SK-MEL-5 (cell line): ENCODE results near the gene RPE65. TPM values are rescaled to one million over a fixed set of nuclear protein-coding genes. Genes with fewer than 3 reads are reported as not detected.
"Not testable (repeated sequence)": the region's sequence is repeated elsewhere in the genome, so short reads cannot be mapped to it uniquely, and the experiment has no call there.

Experiments used
- DNase-seq: peaks from one replicate; pipeline ENCODE4 v3.0.0-alpha.2; 2016; ENCODE audit warnings: low read depth, low spot score
- in situ Hi-C: cut with HindIII; loops from 2 replicates; pipeline ENCODE4 v1.10.0; 2016; ENCODE audit warnings: low sequenced_read_pairs, high pct_unique_total_duplicates, low pct_unique_long_range_greater_than_20kb
- polyA plus RNA-seq, 2 experiments: library from polyadenylated mRNA; depleted of rRNA; stranded (reverse); fragments of >200 nt; gene quantifications; 2 replicates each; pipeline ENCODE4 v1.2.3, GENCODE V29; 2015
- total RNA-seq: library from RNA; depleted of rRNA; stranded (reverse); fragments of >200 nt; shearing (Covaris generic); gene quantifications from 2 replicates; pipeline ENCODE4 v1.2.3, GENCODE V29; 2014; rRNA removed

Gene RPE65
- not detected in 2 replicates for total RNA-seq
- polyA plus RNA-seq (2015; cell fraction: cytosol; rRNA removed): not detected in 2 replicates
- polyA plus RNA-seq (2015; cell fraction: nucleus; rRNA removed): not detected in 2 replicates

DNA sequence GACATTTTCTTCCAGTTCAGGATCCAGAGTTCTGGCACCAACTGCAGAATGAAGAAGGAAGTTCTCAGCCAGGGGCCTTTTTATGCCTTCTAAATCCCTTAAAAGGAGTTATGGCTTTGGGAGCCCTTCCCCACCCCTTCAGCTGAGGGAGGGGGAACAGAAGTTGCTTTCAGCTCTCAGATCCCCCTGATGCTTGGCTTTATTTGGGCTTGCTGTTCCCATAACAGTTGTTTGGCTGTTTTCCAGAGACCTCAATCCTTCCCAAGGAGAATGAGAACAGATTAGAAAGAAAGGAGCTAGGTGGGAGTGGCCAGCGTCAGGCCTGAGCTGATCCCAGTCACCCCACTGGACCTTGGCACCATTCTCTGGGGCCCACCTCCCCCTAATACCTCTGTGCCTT is at the start of gene RPE65:
Gene RPE65, minus strand, starts transcription at position 54 of the 400 bp plus-strand sequence. Its CDS starts 49 bp downstream, at position 5.
- DNase-seq: no peak

DNA sequence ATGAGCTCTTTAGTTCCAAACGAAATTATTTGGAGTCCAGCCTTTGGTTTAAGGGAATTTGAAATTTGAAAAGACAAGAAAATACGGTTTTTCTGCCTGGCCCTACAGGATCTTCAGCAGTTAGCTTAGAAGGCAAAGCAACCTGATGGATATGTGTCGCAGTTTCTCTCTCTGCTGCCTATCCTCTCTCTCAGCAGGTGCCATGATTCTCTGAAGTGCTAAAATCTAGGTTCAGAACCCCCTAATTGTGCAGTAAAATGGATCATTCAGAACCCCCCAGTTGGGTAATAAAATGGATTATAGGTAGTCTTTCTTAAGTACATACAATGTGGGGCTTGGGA is 47.6 kb upstream of the RPE65 start:
- in situ Hi-C loops: no loop called here
- no peak for DNase-seq

More for the DNA sequence above, at the start of gene RPE65:
- in situ Hi-C loops: no loop called here

DNA sequence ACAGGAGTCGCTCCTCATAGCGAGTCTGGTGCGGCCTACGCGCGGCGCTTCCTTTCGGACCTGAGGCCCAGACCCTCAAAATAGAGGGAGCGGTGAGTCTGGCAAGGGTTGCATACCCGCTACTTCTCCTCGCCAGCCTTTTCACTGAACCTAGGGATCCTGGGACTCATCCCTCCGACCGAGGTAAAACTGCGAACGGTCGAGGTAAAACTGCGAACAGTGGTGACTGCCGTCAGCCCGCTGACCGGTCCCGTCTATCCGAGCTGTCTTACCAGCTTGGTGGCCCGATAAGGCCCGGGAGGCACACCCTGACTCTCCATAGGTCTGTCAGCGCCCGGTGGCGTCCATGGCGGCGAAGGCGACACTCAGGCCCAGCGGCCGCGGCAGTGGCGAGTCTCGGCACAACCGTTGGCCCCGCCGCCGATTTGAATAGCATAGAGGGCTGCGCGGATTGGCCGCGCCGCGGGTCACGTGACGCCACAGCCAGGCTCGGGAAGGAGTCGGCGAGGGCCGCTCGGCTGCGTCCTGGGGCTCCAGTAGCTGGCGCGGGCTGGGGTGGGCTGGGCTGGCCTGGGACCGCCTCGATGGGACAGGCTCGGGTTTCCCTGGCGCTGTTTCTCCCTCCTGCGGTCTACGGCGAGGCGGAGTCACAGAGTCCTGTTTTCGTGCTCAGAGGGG is 47.1 kb upstream of the RPE65 start, which contains the start of gene DEPDC1:
Gene DEPDC1, minus strand, starts transcription at position 403 of the 678 bp plus-strand sequence. Its CDS starts 83 bp downstream, at position 320.
- in situ Hi-C loops: no loop called here
- peak; percentile 90 for DNase-seq

DNA sequence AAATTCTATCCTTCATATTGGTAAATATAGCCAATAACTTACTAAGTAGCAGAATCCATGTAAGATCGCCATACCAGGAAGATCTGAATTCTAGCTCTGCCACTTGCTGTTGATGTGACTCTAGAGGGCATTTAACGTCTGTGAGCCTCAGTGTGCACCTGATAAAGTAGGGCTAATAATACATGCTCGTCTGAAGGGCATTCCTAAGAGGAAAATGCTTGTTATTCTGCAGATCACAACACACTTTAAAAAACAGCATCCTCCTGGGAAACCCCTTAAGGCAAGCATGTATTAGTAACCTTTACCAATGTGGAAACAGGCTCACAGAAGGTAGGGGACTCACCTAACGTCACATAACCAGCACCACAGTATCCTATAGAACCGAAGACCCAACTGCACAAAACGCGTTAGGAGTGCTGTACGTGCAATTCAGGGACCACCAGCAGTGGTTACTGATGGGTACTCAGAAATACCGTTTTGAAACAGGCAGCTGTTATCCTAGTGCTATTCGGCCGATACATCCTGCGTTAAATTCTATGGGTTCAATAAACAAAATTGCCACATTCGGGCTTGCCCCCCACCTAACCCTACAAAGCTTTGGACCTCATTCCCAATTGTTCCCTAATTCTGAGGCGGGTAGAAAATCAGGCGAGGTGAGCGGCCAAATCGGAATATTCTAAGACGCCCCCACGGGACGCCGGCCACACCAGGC is 46.4 kb upstream of the RPE65 start:
- peak; percentile 7 for DNase-seq
- in situ Hi-C loops: no loop called here

DNA sequence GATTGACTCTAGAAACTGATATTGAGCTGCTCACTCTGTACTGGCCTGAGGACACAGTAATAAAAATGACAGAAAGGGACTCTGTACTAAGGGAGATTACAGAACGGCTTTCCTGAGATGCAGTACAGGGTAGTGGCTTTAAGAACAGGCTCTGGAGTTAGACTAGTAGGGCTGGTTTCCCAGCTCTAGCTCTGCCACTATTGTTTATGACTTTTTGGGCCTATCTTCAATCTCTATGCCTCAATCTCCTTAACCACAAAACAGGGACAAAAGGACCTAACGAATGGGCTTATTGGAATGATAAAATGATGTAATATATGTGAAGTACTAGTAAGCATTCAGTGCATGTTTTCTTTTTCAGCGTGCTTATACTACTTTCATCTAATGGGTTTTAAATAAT is 45.8 kb upstream of the RPE65 start:
- in situ Hi-C loops: no loop called here
- DNase-seq: no peak

DNA sequence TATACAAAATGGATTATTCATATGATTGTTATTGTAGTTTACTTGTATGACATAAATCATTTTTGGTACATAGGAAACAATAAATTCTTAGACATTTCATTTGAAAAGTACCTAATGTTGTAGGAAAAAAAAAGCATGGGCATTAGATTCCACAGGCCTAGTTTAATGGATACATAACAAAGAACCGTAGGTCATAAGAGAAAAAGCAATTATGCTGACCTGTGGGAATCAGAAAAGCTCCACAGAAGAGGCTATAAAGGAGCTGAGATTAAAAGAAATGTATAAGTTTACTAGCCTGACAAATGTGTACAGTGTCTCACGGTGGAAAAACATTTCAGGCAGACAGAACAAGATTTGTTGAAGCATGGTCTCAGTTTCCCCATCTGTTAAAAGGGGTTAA is 43.4 kb upstream of the RPE65 start:
- in situ Hi-C loops: no loop called here
- DNase-seq: no peak

DNA sequence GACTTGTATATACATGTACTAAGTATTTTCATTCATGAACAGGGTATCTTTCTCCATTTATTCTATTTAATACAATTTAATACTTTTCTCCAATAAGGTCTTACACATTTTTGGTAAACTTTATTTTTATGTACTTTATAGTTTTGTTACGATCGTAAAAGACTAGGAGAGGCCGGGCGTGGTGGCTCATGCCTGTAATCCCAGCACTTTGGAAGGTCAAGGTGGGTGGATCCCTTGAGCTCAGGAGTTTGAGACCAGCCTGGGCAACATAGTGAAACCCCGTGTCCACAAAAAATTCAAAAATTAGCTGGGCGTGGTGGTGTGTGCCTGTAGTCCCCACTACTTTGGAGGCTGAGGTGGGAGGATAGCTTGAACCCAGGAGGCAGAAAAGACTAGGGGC is 42.5 kb upstream of the RPE65 start:
- DNase-seq, in situ Hi-C loops: not testable (repeated sequence)

DNA sequence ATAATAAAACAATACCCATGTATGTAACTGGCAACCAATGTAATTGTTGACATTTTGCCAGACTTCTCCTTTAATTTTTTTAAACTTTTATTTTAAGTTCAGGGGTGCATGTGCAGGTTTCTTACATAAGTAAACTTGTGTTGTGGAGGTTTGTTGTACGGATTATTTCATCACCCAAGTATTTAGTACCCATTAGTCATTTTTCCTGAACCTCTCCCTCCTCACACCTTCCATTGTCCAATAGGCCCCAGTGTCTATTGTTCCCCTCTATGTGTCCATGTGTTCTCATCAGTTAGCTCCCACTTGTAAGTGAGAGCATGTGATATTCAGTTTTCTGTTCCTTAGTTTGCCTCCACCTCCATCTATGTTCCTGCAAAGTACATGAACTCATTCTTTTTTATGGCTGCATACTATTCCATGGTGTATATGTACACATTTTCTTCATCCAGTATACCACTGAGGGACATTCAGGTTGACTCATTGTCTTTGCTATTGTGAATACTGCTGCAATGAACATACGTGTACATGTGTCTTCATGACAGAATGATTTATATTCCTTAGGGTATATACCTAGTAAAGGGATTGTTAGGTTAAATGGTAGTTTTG is 40.4 kb upstream of the RPE65 start:
- no peak for DNase-seq
- in situ Hi-C loops: no loop called here

DNA sequence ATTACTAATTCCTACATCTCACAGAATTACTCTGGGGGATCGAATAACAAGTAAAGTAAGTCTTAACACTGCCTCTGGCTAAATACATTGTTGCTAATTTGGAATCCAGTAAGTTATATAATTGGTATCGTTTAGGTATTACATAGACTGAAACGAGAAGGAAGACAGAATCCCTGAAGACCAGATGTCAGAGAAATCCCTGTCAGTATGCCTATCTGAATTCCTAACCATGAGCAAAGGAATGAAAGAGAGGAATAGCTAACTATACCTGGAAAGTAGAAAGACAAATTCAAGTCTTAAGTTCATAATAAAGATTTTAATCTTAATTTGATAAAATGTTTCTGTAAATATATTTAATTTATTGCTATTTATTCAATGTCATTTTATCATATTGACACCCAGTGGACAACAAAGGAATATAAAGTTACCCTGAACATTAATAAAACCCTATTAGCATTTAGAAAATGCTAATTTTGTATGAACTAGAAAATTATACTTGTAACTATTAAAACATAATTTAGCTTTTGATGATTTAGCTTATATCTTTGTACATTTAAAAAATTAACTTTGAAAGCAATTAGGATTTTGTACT is 35.8 kb upstream of the RPE65 start:
- in situ Hi-C loops: no loop called here
- no peak for DNase-seq

DNA sequence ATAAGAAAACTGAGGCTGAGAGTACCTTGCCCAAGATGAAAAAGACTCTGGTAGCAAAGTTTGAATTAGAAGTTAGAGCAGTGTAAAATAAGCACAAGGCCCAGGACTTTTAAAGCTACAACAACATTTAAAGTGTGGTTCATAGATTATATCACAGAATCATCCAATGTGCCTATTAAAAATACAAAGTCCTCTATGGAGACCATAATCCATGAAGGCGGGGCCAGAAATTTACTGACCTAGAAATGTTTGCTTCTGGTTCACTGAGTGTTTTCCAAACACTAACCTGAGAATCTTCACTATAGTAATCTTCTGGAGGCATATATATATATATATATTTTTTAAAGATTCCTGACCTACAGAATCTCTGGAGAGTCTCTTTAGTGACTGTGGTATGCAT is 34.9 kb upstream of the RPE65 start:
- DNase-seq: no peak
- in situ Hi-C loops: no loop called here

DNA sequence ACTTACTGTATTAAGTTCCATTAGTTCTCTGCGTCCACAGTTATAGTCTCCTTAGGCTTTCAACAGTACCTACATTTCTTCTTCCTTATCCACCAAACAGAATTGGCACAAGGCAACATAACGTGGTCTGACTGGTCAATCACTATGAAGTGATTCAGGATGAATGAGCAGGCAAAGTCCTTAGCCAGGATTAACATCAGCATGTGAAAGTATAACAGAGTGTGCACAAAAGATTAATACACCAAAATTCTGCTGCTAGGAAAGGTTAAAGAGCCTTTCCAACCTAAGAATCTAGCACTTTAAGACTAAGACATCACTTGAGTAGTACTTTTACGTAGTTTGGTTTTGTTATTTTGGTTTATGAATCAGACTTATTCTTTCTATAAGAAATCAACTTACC is 31.3 kb upstream of the RPE65 start:
- no peak for DNase-seq
- in situ Hi-C loops: no loop called here

DNA sequence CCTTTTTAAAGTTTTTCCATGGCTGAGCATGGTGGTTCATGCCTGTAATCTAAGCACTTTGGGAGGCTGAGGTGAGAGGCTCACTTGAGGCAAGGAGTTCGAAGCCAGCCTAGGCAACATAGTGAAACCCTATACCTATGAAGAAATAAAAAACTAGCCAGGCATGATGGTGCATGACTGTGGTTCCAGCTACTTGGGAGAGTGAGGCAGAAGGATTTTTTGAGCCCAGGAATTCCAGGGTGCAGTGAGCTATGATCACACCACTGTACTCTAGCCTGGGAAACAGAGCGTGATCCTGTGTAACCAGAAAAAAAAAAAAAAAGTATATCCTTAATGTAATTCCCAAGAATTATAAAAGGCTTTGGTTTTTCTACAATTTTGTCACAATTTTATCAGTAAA is 29.7 kb upstream of the RPE65 start:
- in situ Hi-C loops: no loop called here
- DNase-seq: no peak

DNA sequence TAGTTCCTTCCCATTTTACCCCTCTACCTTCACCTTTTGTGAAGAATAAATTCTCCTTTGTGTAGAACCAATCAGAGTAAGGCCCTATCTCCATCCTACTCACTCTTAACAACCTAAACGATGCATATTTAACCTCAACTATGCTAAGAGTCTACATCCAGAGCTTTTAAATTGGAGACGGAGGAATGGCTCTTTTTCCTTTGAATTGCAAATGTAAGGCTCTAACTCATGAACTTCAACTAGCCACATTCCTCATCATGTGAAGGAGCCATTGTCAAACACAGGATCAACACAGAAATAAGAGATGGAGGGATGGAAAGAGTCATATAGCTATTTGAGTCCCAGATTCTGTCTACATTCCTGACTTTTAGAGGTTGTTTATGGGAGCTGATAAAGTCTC is 28.9 kb upstream of the RPE65 start:
- no peak for DNase-seq
- in situ Hi-C loops: no loop called here

DNA sequence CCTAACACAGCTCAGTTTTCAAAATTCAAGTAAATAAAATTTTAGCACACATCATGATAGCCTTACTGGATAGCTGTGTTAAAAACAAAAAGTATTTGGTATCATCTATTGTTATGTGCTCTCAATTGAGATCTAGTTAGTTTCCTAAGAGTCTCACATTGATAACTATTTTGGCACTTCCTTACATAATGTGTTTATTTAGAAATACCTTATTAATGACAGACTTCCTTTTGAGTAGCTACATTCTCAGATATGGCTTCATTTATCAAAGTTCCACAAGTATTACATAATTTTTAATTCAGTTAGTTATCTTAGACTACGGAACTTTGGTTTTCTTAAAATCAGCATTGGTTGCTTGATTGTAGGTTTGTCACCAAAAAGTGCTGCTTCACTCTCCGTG is 26.9 kb upstream of the RPE65 start:
- in situ Hi-C loops, DNase-seq: not testable (repeated sequence)

DNA sequence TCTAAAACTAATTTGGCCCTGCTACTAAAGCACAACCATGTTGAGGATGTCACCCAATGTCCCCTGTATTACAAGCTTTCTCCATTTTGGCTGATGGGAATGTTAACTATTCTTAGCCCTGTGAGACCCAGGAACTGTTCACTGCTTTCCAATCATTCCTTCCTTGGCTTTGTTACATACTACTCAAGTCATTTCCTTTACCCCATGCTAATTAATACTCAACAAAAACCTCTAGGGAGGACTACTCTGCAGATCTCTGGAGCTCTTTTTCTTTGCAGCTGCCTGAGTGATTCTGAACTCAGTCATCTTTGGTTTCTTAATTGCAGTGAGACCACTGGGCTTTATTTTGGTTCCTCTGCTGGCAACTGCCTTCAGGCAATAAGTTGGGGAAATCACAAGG is 23.3 kb upstream of the RPE65 start:
- in situ Hi-C loops: no loop called here
- DNase-seq: no peak

DNA sequence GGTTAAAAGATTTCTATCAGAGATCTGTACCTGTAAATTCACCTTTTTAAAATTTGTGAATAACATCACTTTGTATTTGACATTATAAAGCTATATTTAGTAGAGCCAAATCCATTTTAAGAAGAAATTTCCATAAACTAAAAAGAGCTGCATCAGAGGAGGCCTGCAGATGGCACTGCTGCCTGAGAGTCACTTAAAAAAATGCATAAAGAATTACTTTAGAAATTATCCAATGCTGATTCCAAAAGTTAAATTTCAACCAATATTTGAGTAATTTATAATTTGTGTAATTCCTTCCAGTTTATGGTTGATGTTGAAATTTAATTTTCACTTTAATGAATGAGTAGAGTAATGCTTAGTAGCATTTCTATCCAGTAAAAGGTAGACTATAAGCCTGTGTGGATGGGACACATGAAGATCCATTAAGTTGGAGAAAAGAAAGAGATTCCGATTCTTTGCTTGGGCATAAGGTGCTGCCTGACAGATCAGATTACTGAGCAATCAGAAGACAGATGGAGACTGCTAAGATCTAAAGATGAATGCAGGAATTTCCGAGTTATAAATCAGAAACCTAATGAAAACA is 20.7 kb upstream of the RPE65 start:
- peak; percentile 30 for DNase-seq
- in situ Hi-C loops: no loop called here

DNA sequence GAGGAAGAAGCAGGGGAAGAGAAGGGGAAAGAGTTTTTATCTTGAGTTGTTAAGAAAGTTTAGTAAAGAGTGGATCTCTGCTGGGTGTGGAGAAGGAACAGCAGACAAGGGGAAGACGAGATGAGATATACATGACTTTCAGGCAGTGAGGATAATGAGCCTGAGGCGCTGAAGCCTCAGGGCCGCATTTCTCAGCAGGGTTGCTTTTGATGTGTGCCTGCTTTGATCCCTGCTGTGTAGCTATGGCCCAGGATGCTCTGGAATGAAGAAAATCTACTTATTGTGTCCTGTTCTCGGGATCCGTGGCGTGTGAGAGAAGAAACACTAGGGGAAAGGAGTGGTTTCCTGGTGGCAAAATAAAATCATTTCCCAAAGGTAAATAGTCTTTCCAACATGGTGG is 15.1 kb upstream of the RPE65 start:
- in situ Hi-C loops: no loop called here

DNA sequence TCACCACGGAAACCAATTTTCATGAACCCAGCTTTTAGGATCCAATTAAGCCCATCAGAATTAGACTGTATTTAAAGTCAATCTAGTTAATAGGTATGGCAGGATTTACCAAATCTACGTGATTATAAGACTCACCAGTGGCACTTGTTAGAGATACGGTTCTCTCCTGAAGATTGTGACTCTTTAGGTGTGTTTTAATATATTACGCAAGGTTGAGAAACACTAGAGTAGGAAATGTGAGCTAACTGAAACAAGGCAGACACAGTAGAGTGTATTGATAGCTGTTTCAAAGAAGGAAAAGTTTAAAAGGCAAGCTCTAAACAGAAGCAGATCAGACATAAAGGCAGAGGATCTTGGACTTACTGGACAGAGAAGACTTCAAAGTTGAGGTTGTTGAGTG is 11.2 kb upstream of the RPE65 start:
- no peak for DNase-seq
- in situ Hi-C loops: no loop called here

More for the DNA sequence above, 15.1 kb upstream of the RPE65 start:
- no peak for DNase-seq
